Measurements from ENCODE around the gene CLCN7. TPM values are rescaled to one million over a fixed set of nuclear protein-coding genes. Genes with fewer than 3 reads are reported as not detected.
A peak's percentile ranks its signal among the peaks of the same experiment; 100 is the strongest.

CLCN7 gene
- total and polyA plus RNA-seq, 2 of the 13 experiments (the other 11 are each of a cell fraction or from before 2014, with no cell fraction given) = 24.6 to 25.1 TPM

GRCh38 chr16:1486551-1487390, 11.9 kb upstream of the CLCN7 start:
- WGBS (ENCODE audit: low lambda C conversion rate) = 39% methylated on average over 19 of the region's 33 CpGs
- DNase-seq (ENCODE audit: low spot score) (no peak), ATAC-seq (peak; percentile 22), FAIRE-seq (no peak)
- TF ChIP-seq IRF9 (CRISPR knock-in tag; IDR thresholded peaks at IDR 0.05; ENCODE audit: borderline replicate concordance) (no peak), AGO2 (optimal IDR thresholded peaks at IDR 0.05; ENCODE audit: low read depth, low read length) (no peak), PHF8 (CRISPR knock-in tag; IDR thresholded peaks at IDR 0.05) (no peak), ZFP91 (CRISPR knock-in tag; IDR thresholded peaks at IDR 0.05; ENCODE audit: borderline replicate concordance) (0 out of 2 replicates have a peak, but pooled peaks have one; percentile 27)
- no peak overlapping the region for H3K27ac ChIP-seq (ENCODE audit: extremely low read length, insufficient read depth, low read length)
- BruUV-seq (replicated peaks) = no TSS peak
- peaks cover 17% of the 10 kb centered on the region for H3K4me1 ChIP-seq (ENCODE audit: insufficient read depth, low read length)
- intact Hi-C loops (cut with micrococcal nuclease; ENCODE audit: unreplicated experiment) (no loop called here), in situ Hi-C loops (cut with HindIII; ENCODE audit: extremely low pct_ligation_motif_present, low pct_unique_long_range_greater_than_20kb) (no loop called here)
- H3K4me3 ChIP-seq (replicated peaks in 1 of 3; ENCODE audit: insufficient read depth in 1 of 3, low read depth in 2 of 3, low read length in 3 of 3) = peak overlapping the region in 1 of 3 experiments; percentile 3; a peak in 1 of 6 replicates
- H3K36me3 ChIP-seq (replicated peaks in 1 of 2; ENCODE audit: control insufficient read depth in 1 of 2, insufficient read depth in 2 of 2, low read length in 2 of 2) = no peaks in the 10 kb centered on the region
- H3K79me2 ChIP-seq (ENCODE audit: insufficient read depth, low read length) = no peaks in the 10 kb centered on the region
- peaks cover 8 to 55% of the 10 kb centered on the region in 2 experiments for H3K27me3 ChIP-seq (ENCODE audit: control insufficient read depth in 1 of 2, insufficient read depth in 2 of 2, low read length in 2 of 2)
- ChIA-PET POLR2A (interaction anchor here (0.7 kb wide), 1 partner anchor 9 kb away, joined by 4 read pairs; no protein-coding TSS in a partner anchor), CTCF (ENCODE audit: low intra/inter-chr PET ratio, low total read pairs) (no interaction called here)
- H4K20me1 ChIP-seq (ENCODE audit: insufficient read depth, low read length) = no peaks in the 10 kb centered on the region
- H3K9me3 ChIP-seq (ENCODE audit: low read length) = no peaks in the 10 kb centered on the region
- peak overlapping the region; percentile 7; the same call in 1 of the 2 replicates for H3K4me2 ChIP-seq (ENCODE audit: low read depth, low read length)
- peak overlapping the region; percentile 34; the same call in 1 of the 2 replicates for H3K9ac ChIP-seq (ENCODE audit: insufficient read depth, low read depth, low read length)
- no peak overlapping the region for H2AFZ ChIP-seq (ENCODE audit: low read length)
